ENCODE measurements around the gene MDGA2.

The MDGA2 gene

DNA sequence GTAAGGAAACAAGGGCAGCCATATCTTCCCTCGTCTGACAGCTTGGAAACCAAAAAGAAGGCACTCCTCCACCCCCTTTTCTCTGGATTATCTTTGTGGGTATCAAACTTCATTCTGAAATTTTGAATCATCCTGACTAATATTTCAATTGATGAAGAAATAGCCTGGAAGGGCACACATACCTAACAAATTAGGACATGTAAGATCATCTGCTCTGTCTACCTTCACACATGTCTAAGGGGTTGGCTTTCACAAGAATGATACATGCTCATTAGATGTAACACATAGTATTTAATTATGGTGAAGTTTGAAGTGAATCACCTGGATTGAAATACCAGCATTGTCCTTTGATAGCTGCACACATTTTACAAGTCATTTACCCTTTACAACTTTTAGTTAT is 675.7 kb downstream of the MDGA2 start:
- no peak overlapping the region for H3K4me3 ChIP-seq (ENCODE audit: low read depth, low read length)
- TF ChIP-seq, protein P1, sequence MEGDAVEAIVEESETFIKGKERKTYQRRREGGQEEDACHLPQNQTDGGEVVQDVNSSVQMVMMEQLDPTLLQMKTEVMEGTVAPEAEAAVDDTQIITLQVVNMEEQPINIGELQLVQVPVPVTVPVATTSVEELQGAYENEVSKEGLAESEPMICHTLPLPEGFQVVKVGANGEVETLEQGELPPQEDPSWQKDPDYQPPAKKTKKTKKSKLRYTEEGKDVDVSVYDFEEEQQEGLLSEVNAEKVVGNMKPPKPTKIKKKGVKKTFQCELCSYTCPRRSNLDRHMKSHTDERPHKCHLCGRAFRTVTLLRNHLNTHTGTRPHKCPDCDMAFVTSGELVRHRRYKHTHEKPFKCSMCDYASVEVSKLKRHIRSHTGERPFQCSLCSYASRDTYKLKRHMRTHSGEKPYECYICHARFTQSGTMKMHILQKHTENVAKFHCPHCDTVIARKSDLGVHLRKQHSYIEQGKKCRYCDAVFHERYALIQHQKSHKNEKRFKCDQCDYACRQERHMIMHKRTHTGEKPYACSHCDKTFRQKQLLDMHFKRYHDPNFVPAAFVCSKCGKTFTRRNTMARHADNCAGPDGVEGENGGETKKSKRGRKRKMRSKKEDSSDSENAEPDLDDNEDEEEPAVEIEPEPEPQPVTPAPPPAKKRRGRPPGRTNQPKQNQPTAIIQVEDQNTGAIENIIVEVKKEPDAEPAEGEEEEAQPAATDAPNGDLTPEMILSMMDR (IDR thresholded peaks at IDR 0.05; ENCODE audit: insufficient read depth, low read depth, low read length, missing control alignments): no peak
- no peak for DNase-seq (ENCODE audit: low read depth)

DNA sequence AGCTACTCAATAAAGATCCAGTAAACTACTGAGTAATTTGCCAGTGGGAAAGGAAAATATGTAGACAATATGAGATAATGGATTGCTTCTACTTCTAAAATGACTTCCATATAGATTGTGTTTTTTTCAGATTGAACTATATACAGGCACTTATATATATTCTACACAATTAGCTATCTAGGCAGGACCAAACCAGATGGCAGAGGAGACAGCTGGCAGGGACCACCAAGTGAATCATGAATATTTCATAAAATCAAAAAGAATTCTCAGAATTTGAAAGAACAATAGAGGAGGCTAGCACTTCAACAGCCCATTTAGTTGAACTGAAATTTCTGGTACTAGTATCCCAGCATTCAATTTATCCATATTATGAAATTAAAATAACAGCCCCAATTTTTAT is 685.8 kb downstream of the MDGA2 start:
- no peak overlapping the region for H3K4me3 ChIP-seq (ENCODE audit: low read depth, low read length)
- TF ChIP-seq, protein P1 (IDR thresholded peaks at IDR 0.05; ENCODE audit: insufficient read depth, low read depth, low read length, missing control alignments): no peak
- no peak for DNase-seq (ENCODE audit: low read depth)

DNA sequence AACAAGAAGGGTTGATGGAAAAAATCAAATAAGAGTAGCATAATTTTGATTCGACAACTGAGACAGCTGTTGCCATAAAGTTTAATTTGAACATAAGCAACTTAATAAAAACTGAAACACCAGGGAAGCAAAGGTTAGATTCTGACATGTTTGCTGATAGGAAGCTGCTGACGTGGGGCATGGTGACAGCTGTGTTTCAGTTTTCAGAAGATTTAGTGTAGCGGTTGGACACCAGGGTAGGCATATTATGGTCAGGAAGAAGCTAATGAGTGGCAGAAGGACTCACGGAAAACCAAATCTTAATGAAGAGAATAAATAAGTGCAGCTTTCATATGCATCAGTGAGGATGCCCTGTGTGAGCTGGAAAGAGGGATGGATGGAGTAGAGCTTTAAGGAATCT is 687.1 kb downstream of the MDGA2 start:
- TF ChIP-seq, protein P1 (IDR thresholded peaks at IDR 0.05; ENCODE audit: insufficient read depth, low read depth, low read length, missing control alignments): no peak
- H3K4me3 ChIP-seq (ENCODE audit: low read depth, low read length): no peak overlapping the region
- no peak for DNase-seq (ENCODE audit: low read depth)

DNA sequence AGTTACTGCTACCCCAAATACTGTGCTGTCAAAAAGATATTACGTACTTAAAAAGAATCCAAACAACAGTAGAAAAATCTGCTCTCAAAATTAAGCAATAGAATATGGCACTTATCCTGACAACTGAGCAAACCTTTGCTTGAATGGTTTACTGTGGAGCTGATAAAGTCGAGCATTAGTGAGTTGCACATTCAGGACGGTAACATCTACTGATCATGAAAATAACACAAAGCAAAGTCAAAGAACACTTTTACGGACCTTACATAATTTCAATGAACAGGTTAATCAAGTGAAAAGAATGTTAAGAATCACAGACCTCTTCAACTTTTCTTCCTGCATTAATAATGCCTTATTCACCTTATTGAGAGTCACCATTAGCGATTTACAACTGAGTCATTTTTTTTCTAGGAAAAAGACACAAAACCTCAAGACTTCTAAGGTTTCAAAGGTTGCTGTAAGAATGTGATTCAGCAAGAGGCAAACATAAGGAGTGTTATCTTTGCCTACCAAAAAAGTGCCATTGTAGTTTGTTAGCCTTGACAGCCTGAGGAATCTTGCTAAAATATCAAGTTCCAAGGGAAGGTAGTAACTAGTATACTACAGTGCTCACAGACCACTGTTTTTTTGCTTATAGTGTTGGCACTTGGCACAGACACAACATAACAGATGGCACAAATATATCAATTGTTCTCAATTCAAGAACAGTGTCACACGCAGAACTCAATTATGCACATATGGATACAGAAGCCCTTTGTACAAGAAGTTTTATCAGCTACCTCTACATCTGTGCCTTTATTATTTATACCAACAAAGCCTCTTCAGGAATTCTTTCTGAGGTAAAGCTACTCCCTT is 689.6 kb downstream of the MDGA2 start:
- TF ChIP-seq, protein P1 (IDR thresholded peaks at IDR 0.05; ENCODE audit: insufficient read depth, low read depth, low read length, missing control alignments): no peak
- no peak overlapping the region for H3K4me3 ChIP-seq (ENCODE audit: low read depth, low read length)
- DNase-seq (ENCODE audit: low read depth): no peak

DNA sequence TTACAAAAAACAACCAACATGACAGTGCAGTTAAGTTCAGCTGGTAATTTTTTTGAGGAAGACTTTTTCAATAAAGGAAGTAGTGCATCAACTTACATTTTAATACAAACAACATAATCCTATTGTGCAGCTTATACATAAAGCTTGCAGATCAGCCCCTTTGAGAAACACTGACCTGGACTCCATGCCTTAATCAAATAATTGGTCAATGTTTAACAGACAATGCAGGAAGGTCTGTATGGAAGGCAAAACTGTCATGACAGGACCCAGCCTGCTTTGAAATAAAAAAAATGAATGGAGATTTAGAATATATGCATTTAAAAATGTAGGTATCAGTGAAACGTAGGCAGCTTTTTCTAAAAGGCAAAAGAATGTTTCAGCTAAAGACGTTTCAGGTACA is 702.1 kb downstream of the MDGA2 start:
- no peak for DNase-seq (ENCODE audit: low read depth)
- TF ChIP-seq, protein P1 (IDR thresholded peaks at IDR 0.05; ENCODE audit: insufficient read depth, low read depth, low read length, missing control alignments): no peak
- H3K4me3 ChIP-seq (ENCODE audit: low read depth, low read length): no peak overlapping the region

DNA sequence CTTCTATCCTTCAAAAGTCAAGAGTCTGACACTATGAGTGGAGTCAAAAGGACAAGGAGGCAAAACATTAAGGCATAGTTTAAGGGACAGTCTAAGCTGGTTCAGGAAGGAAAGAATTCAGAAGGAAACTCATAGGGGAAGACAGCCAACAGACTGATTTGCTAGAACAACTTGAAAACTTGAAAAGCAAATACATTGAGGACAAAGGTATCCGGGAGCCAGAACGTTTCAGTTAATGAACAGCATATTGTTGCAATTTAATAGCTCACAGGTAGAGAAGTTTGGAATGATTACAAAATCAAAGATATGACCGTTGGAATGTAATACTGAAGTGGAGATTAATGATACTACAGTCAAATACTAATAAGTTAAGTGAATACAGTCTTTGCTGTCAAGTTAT is 711.0 kb downstream of the MDGA2 start:
- TF ChIP-seq, protein P1 (IDR thresholded peaks at IDR 0.05; ENCODE audit: insufficient read depth, low read depth, low read length, missing control alignments): no peak
- H3K4me3 ChIP-seq (ENCODE audit: low read depth, low read length): no peak overlapping the region
- DNase-seq (ENCODE audit: low read depth): no peak

DNA sequence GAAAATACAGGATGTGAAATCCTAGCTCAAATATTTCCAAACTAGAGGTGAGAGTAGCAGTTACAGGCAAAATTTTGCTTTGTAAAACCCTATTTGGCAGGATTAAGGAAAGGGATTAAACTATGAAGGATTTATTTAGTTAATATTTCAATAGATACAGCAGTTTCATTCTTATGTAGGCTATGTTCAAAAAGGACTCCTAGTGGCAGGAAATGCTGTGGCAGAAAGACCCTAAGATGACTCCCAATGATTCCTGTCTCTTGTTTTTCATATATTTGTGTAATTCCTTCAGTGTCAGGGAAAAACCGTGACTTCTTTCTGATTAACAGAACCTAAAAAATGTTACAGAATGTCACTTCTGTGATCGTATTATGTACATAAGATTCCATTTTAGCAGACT is 724.3 kb downstream of the MDGA2 start:
- TF ChIP-seq, protein P1 (IDR thresholded peaks at IDR 0.05; ENCODE audit: insufficient read depth, low read depth, low read length, missing control alignments): no peak
- DNase-seq (ENCODE audit: low read depth): no peak
- H3K4me3 ChIP-seq (ENCODE audit: low read depth, low read length): no peak overlapping the region
